Liver (tissue), 9 donors: Measurements from ENCODE around the gene PARD3. TPM values are rescaled to one million over a fixed set of nuclear protein-coding genes. Genes with fewer than 3 reads are reported as not detected.

ENCODE experiments used
- DNase-seq: peaks from one replicate; pipeline ENCODE4 v3.0.0-alpha.2; 2017; ENCODE audit warnings: low spot score
- H3K27ac ChIP-seq, 2 donors: one replicate each; pipeline ENCODE4 v1.7.0; 2013; ENCODE audit warnings: inconsistent platforms in 2 of 2, low read length in 2 of 2, control low read depth in 1 of 2, low read depth in 1 of 2, mild to moderate bottlenecking in 1 of 2
- H3K27me3 ChIP-seq, 4 donors: one replicate each; pipeline versions ENCODE4 v1.6.1 to v1.7.0; 2013; ENCODE audit warnings: low read length in 3 of 4, inconsistent platforms in 1 of 4, mild to moderate bottlenecking in 1 of 4, moderate library complexity in 1 of 4; ENCODE audit not compliant: control insufficient read depth in 4 of 4, insufficient read depth in 4 of 4
- H3K36me3 ChIP-seq, 4 donors: one replicate each; pipeline versions ENCODE4 v1.6.1 to v1.7.0; 2013; ENCODE audit warnings: low read length in 3 of 4, mild to moderate bottlenecking in 3 of 4, low read depth in 1 of 4, moderate library complexity in 1 of 4; ENCODE audit not compliant: control insufficient read depth in 4 of 4, insufficient read depth in 3 of 4
- H3K4me1 ChIP-seq, 4 donors: one replicate each; pipeline versions ENCODE4 v1.6.1 to v1.7.0; 2013; ENCODE audit warnings: low read length in 3 of 4, mild to moderate bottlenecking in 3 of 4, moderate library complexity in 1 of 4; ENCODE audit not compliant: control insufficient read depth in 4 of 4, insufficient read depth in 4 of 4
- H3K4me3 ChIP-seq, 3 donors: one replicate each; pipeline versions ENCODE4 v1.6.1 to v1.7.0; 2013; ENCODE audit warnings: low read length in 3 of 3, control low read depth in 1 of 3, low read depth in 1 of 3, mild to moderate bottlenecking in 1 of 3
- H3K9ac ChIP-seq, 2 donors: one replicate each; pipeline ENCODE4 v1.7.0; 2013; ENCODE audit warnings: low read length in 2 of 2, mild to moderate bottlenecking in 2 of 2, moderate library complexity in 2 of 2, control low read depth in 1 of 2, low read depth in 1 of 2
- H3K9me3 ChIP-seq, 4 donors: one replicate each; pipeline versions ENCODE4 v1.6.1 to v1.7.0; 2013; ENCODE audit warnings: low read length in 3 of 4; ENCODE audit not compliant: control insufficient read depth in 4 of 4
- FOXA2 ChIP-seq: IDR thresholded peaks from 2 replicates; pipeline ENCODE4 v1.6.1; 2016; ENCODE audit warnings: antibody characterized with exemption
- GABPA ChIP-seq, 2 donors: IDR thresholded peaks in 1 of 2; conservative IDR thresholded peaks in 1 of 2; 2 replicates each; pipeline ENCODE4 v1.6.1; 2016; ENCODE audit warnings: antibody characterized with exemption in 2 of 2, mild to moderate bottlenecking in 1 of 2, moderate library complexity in 1 of 2
- HNF4G ChIP-seq: IDR thresholded peaks from 2 replicates; pipeline ENCODE4 v1.6.1; 2016; ENCODE audit warnings: antibody characterized with exemption
- NR2F2 ChIP-seq: IDR thresholded peaks from 2 replicates; pipeline ENCODE4 v1.6.1; 2016; ENCODE audit warnings: antibody characterized with exemption
- RAD21 ChIP-seq, 2 donors: IDR thresholded peaks; 2 replicates each; pipeline ENCODE4 v1.6.1; 2016; ENCODE audit warnings: antibody characterized with exemption in 2 of 2, mild to moderate bottlenecking in 2 of 2
- RXRA ChIP-seq, 2 donors: IDR thresholded peaks; 2 replicates each; pipeline ENCODE4 v1.6.1; 2017 to 2018; ENCODE audit warnings: antibody characterized with exemption in 2 of 2, mild to moderate bottlenecking in 1 of 2
- SP1 ChIP-seq: IDR thresholded peaks from 2 replicates; pipeline ENCODE4 v1.6.1; 2018; ENCODE audit warnings: antibody characterized with exemption, mild to moderate bottlenecking
- YY1 ChIP-seq: IDR thresholded peaks from 2 replicates; pipeline ENCODE4 v1.6.1; 2016; ENCODE audit warnings: antibody characterized with exemption, mild to moderate bottlenecking
- WGBS: extraction: QIAGEN DNeasy Blood & Tissue Kit; methylation state at CpG from one replicate; pipeline ENCODE4 v1.1.7; 2013; 5-methylcytosine and 5-hydroxymethylcytosine counted together
- polyA plus RNA-seq, 2 donors: library from polyadenylated mRNA; stranded (reverse) in 1 of 2; unstranded in 1 of 2; fragments of 200-250 nt in 1 of 2; fragments of >200 nt in 1 of 2; fragmentation: Nextera tagmentation in 1 of 2; extraction: Ambion mirVana in 1 of 2; gene quantifications; one replicate each; pipeline versions ENCODE4 v1.2.1 to v1.2.3, GENCODE V29; 2013 to 2015
- total RNA-seq, 2 donors: library from RNA; depleted of rRNA; stranded (reverse); fragments of >200 nt; gene quantifications; one replicate each; pipeline ENCODE4 v1.2.3, GENCODE V29; 2014
- TF ChIP-seq, protein P1 (sequence below): IDR thresholded peaks from 2 replicates; pipeline ENCODE4 v1.6.1; 2016; ENCODE audit warnings: antibody characterized with exemption
- TF ChIP-seq, protein P2 (sequence below): IDR thresholded peaks from 2 replicates; pipeline ENCODE4 v1.6.1; 2016; ENCODE audit warnings: antibody characterized with exemption, mild to moderate bottlenecking
- donor health status: healthy.
- donor health status: healthy.
- donor health status: healthy.
- donor health status: healthy.
- donor health status: healthy.

PARD3 gene
- total and polyA plus RNA-seq, 4 donors: 12.3 to 43.8 (median 13.5) TPM

DNA sequence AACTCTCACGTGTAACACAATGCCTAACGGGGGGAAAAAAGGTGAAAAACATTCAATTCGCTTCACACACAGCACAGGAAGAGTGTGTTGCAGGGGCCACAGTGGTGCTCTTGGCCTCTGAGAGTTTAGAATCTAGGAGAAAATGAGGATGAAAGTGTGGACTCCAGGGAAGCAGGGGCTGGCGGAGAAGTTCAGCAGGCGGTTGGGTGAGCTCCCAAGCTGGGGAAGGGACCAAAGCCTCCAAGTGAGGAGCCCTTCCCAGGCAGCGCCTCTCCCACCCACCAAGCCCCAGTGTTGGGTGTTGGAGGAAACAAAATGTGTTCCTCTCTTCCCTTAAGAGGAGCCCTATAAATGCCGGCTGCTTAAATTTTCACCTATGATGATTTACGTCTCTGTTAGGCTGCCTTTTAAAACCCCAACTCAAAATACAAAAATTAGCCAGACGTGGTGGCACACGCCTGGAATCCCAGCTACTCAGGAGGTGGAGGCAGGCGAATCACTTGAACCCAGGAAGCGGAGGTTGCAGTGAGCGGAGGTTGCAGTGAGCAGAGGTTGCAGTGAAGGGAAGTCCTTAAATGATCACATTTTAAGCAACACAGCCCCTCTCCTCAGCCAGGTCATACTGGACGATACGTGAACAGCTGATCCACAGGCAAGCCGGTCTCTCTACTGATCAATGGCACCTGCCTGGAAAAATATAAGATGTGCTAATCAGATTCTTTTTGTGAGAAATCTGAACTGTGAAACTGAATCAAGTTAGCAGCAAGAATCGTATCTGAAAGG is 735.2 kb downstream of the PARD3 start:
- Histone ChIP-seq H3K4me1 (peaks cover 0 to 10% (median 4%) of the 10 kb centered on the region in 4 donors), H3K36me3 (no peaks in the 10 kb centered on the region), H3K27ac (peak overlapping the region; percentile 44 to 61), H3K27me3 (no peaks in the 10 kb centered on the region), H3K4me3 (no peak overlapping the region), H3K9me3 (peaks cover 0 to 3% (median 1%) of the 10 kb centered on the region in 4 donors), H3K9ac (no peak overlapping the region)
- WGBS: 92% methylated on average over 17 of the region's 17 CpGs
- TF ChIP-seq, protein P1, sequence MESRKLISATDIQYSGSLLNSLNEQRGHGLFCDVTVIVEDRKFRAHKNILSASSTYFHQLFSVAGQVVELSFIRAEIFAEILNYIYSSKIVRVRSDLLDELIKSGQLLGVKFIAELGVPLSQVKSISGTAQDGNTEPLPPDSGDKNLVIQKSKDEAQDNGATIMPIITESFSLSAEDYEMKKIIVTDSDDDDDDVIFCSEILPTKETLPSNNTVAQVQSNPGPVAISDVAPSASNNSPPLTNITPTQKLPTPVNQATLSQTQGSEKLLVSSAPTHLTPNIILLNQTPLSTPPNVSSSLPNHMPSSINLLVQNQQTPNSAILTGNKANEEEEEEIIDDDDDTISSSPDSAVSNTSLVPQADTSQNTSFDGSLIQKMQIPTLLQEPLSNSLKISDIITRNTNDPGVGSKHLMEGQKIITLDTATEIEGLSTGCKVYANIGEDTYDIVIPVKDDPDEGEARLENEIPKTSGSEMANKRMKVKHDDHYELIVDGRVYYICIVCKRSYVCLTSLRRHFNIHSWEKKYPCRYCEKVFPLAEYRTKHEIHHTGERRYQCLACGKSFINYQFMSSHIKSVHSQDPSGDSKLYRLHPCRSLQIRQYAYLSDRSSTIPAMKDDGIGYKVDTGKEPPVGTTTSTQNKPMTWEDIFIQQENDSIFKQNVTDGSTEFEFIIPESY: no peak
- TF ChIP-seq SP1 (no peak), FOXA2 (no peak), RXRA (IDR thresholded peaks at IDR 0.05) (no peak), HNF4G (no peak), YY1 (no peak), GABPA (IDR thresholded peaks at IDR 0.05 in 1 of 2, conservative IDR thresholded peaks at IDR 0.05 in 1 of 2) (no peak), RAD21 (IDR thresholded peaks at IDR 0.05) (no peak)
- TF ChIP-seq, protein P2, sequence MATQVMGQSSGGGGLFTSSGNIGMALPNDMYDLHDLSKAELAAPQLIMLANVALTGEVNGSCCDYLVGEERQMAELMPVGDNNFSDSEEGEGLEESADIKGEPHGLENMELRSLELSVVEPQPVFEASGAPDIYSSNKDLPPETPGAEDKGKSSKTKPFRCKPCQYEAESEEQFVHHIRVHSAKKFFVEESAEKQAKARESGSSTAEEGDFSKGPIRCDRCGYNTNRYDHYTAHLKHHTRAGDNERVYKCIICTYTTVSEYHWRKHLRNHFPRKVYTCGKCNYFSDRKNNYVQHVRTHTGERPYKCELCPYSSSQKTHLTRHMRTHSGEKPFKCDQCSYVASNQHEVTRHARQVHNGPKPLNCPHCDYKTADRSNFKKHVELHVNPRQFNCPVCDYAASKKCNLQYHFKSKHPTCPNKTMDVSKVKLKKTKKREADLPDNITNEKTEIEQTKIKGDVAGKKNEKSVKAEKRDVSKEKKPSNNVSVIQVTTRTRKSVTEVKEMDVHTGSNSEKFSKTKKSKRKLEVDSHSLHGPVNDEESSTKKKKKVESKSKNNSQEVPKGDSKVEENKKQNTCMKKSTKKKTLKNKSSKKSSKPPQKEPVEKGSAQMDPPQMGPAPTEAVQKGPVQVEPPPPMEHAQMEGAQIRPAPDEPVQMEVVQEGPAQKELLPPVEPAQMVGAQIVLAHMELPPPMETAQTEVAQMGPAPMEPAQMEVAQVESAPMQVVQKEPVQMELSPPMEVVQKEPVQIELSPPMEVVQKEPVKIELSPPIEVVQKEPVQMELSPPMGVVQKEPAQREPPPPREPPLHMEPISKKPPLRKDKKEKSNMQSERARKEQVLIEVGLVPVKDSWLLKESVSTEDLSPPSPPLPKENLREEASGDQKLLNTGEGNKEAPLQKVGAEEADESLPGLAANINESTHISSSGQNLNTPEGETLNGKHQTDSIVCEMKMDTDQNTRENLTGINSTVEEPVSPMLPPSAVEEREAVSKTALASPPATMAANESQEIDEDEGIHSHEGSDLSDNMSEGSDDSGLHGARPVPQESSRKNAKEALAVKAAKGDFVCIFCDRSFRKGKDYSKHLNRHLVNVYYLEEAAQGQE: no peak
- DNase-seq: no peak

DNA sequence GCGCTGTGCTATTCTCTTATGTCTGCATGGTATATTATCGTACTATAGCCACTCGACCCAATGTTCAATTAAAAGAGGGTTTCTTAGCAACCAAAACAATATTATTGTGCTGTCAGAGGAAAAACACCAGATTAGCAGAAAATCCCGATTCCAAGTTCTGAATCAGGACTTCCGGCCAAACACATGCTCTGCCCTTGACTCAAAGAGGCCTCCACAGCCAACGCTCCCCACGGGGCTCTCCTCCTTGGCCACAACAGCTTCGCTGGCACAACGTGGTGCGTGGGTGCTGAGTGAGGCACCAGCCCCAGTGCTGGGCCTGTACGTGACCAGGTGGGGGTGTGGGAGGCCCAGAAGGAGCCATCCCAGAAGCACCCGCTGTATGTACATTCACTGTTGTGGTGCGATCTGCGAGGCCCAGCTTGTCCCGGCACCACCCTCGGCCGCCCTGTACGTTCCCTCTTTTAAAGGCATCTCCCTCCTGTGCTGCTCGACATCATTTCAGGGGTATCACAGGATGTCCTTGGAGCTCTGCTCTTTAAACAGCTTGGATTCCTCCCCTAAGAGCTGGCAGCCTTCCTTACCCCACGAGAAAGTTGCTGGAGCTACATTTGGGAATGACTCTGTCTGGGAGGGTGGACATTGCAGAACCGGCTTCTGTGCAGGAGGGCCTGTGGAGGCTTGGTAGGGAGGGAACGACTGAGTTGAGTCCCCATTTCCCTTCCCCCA is 736.2 kb downstream of the PARD3 start:
- WGBS: 82% methylated on average over 22 of the region's 22 CpGs
- Histone ChIP-seq H3K36me3 (no peaks in the 10 kb centered on the region), H3K9me3 (peaks cover 0 to 3% (median 0%) of the 10 kb centered on the region in 4 donors), H3K4me3 (no peak overlapping the region), H3K27me3 (no peaks in the 10 kb centered on the region), H3K4me1 (peaks cover 0 to 14% (median 5%) of the 10 kb centered on the region in 4 donors), H3K27ac (peak overlapping the region in 1 of 2 donors; percentile 2), H3K9ac (no peak overlapping the region)
- TF ChIP-seq RAD21 (IDR thresholded peaks at IDR 0.05) (peak in 1 of 2 donors; percentile 9), NR2F2 (no peak)
- no peak for DNase-seq
